NT2/D1 (cell line): ENCODE results near the gene TMEM147.

Experiments
- YY1 ChIP-seq: IDR thresholded peaks from 2 replicates; pipeline ENCODE4 v1.6.1; 2011; ENCODE audit not compliant: insufficient read length, insufficient read depth
- ZNF274 ChIP-seq: IDR thresholded peaks from 2 replicates; pipeline ENCODE4 v1.6.1; 2011; ENCODE audit warnings: mild to moderate bottlenecking, low read depth, low read length

DNA sequence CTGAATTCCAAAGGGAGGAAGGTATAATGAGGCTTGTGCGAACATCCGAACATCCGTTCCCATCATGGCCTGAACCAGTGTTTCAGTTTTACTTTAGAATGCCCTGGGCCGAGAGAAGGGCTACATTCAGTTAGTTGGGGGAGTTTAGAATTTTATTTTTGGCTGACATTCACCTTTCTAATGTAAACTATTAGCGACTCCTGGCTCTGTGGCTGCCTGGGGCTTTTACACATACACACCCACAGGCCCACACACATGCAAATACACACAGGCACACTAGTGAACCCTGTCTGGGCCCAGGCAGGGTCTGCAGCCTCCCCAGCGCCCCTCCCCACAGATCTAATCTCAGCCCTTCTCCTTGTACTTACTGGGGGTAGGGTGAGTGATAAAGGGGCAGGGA is 6.1 kb upstream of the TMEM147 start:
- no peak for TF ChIP-seq ZNF274
- no peak for TF ChIP-seq YY1
